CD14-positive monocyte (primary cell): ENCODE measurements around the gene ATP13A3. TPM values are rescaled to one million over a fixed set of nuclear protein-coding genes. Genes with fewer than 3 reads are reported as not detected.
"Not testable (repeated sequence)": the region's sequence is repeated elsewhere in the genome, so short reads cannot be mapped to it uniquely, and the experiment has no call there.

Source experiments
- DNase-seq, 3 donors: peaks; one replicate each; pipeline ENCODE4 v3.0.0-alpha.2; 2011 to 2022
- H2AFZ ChIP-seq: 2 replicates; pipeline ENCODE4 v1.6.0; 2012; ENCODE audit warnings: mild to moderate bottlenecking, low read depth, low read length, inconsistent platforms; ENCODE audit not compliant: insufficient read depth, poor library complexity, severe bottlenecking
- H3K27ac ChIP-seq, 2 donors: 1 replicate in 1 of 2; 2 replicates in 1 of 2; pipeline ENCODE4 v1.5.1; 2012 to 2013; ENCODE audit warnings: low read length in 2 of 2, control low read depth in 1 of 2, inconsistent platforms in 1 of 2, low read depth in 1 of 2, mild to moderate bottlenecking in 1 of 2
- H3K27me3 ChIP-seq, 2 donors: one replicate each; pipeline versions ENCODE4 v1.6.0 to v1.6.1; 2011 to 2013; ENCODE audit warnings: low read length in 2 of 2; ENCODE audit not compliant: control insufficient read depth in 2 of 2, insufficient read depth in 2 of 2
- H3K36me3 ChIP-seq, 2 donors: replicated peaks in 1 of 2; 1 replicate in 1 of 2; 2 replicates in 1 of 2; pipeline versions ENCODE4 v1.5.1 to v1.6.1; 2012 to 2013; ENCODE audit warnings: low read length in 2 of 2, control low read depth in 1 of 2, inconsistent platforms in 1 of 2, mild to moderate bottlenecking in 1 of 2; ENCODE audit not compliant: insufficient read depth in 2 of 2, control insufficient read depth in 1 of 2
- H3K4me1 ChIP-seq, 2 donors: 1 replicate in 1 of 2; 2 replicates in 1 of 2; pipeline versions ENCODE4 v1.5.1 to v1.6.1; 2012 to 2013; ENCODE audit warnings: low read length in 2 of 2, control low read depth in 1 of 2, inconsistent platforms in 1 of 2, mild to moderate bottlenecking in 1 of 2, moderate library complexity in 1 of 2; ENCODE audit not compliant: insufficient read depth in 2 of 2, control insufficient read depth in 1 of 2
- H3K4me2 ChIP-seq: replicated peaks from 2 replicates; pipeline ENCODE3; 2012; ENCODE audit warnings: low read length, moderate library complexity, mild to moderate bottlenecking; ENCODE audit not compliant: poor library complexity, severe bottlenecking; ENCODE audit errors: extremely low read depth
- H3K4me3 ChIP-seq, 3 experiments: fragments of 200-600 bp in 1 of 3; sonication (generic) in 1 of 3; replicated peaks in 1 of 3; 1 replicate in 2 of 3; 2 replicates in 1 of 3; pipeline ENCODE4 v1.5.1; 2011 to 2013; ENCODE audit warnings: low read length in 3 of 3, mild to moderate bottlenecking in 3 of 3, control low read depth in 2 of 3, low read depth in 2 of 3, inconsistent platforms in 1 of 3, moderate library complexity in 1 of 3
- H3K79me2 ChIP-seq: 2 replicates; pipeline ENCODE4 v1.6.0; 2012; ENCODE audit warnings: mild to moderate bottlenecking, control low read depth, inconsistent platforms, low read length, moderate library complexity; ENCODE audit not compliant: insufficient read depth
- H3K9ac ChIP-seq: 2 replicates; pipeline ENCODE4 v1.6.0; 2017; ENCODE audit warnings: low read length, mild to moderate bottlenecking; ENCODE audit not compliant: insufficient read depth, poor library complexity, severe bottlenecking
- H3K9me3 ChIP-seq, 2 donors: replicated peaks in 1 of 2; 1 replicate in 1 of 2; 2 replicates in 1 of 2; pipeline versions ENCODE4 v1.5.1 to v1.6.1; 2012 to 2013; ENCODE audit warnings: low read length in 2 of 2, control low read depth in 1 of 2; ENCODE audit not compliant: control insufficient read depth in 1 of 2, insufficient read depth in 1 of 2
- H4K20me1 ChIP-seq: 2 replicates; pipeline ENCODE4 v1.6.0; 2012; ENCODE audit warnings: mild to moderate bottlenecking, low read length, control low read depth, moderate library complexity; ENCODE audit not compliant: insufficient read depth
- H3K27ac Mint-ChIP-seq, 7 donors: one replicate each; pipeline ENCODE4 v1.8.0; 2020; ENCODE audit warnings: mild to moderate bottlenecking in 7 of 7, mixed read lengths in 7 of 7, moderate library complexity in 6 of 7, inconsistent platforms in 2 of 7
- H3K27me3 Mint-ChIP-seq, 3 donors: one replicate each; pipeline ENCODE4 v1.8.0; 2021 to 2022; ENCODE audit warnings: low read depth in 3 of 3, mild to moderate bottlenecking in 3 of 3, mixed read lengths in 3 of 3, moderate library complexity in 3 of 3, inconsistent platforms in 1 of 3
- H3K36me3 Mint-ChIP-seq, 2 donors: one replicate each; pipeline ENCODE4 v1.8.0; 2020; ENCODE audit warnings: mixed read lengths in 2 of 2, inconsistent platforms in 1 of 2, mild to moderate bottlenecking in 1 of 2
- H3K4me1 Mint-ChIP-seq: one replicate; pipeline ENCODE4 v1.8.0; 2020; ENCODE audit warnings: mild to moderate bottlenecking, mixed read lengths
- H3K4me3 Mint-ChIP-seq, 2 donors: one replicate each; pipeline ENCODE4 v1.8.0; 2020; ENCODE audit warnings: mild to moderate bottlenecking in 2 of 2, mixed read lengths in 2 of 2, moderate library complexity in 1 of 2
- H3K9me3 Mint-ChIP-seq, 7 donors: one replicate each; pipeline ENCODE4 v1.8.0; 2020 to 2022; ENCODE audit warnings: mixed read lengths in 7 of 7, mild to moderate bottlenecking in 6 of 7, moderate library complexity in 6 of 7, inconsistent platforms in 2 of 7
- CTCF ChIP-seq: fragments of 200-600 bp; IDR thresholded peaks from one replicate; pipeline ENCODE4 v1.8.0; 2022; ENCODE audit warnings: antibody characterized with exemption, mild to moderate bottlenecking
- WGBS: methylation state at CpG from one replicate; pipeline ENCODE4 v1.1.5; 2013; ENCODE audit warnings: missing lambda C conversion rate; ENCODE audit not compliant: insufficient coverage; 5-methylcytosine and 5-hydroxymethylcytosine counted together
- intact Hi-C, 2 donors: fragments of 100-400 bp; cut with micrococcal nuclease; formaldehyde crosslinking; loops; one replicate each; pipeline versions ENCODE4 v1.15.0 to v1.15.1; 2023
- polyA plus RNA-seq, 3 donors: library from polyadenylated mRNA; depleted of rRNA in 1 of 3; unstranded in 2 of 3; stranded (reverse) in 1 of 3; fragments of 300-500 nt in 2 of 3; fragments of >200 nt in 1 of 3; fragmentation: Illumina TruSeq in 2 of 3; gene quantifications; 1 replicate in 2 of 3; 2 replicates in 1 of 3; pipeline ENCODE4 v1.2.3, GENCODE V29; 2012 to 2021

The ATP13A3 gene
- polyA plus RNA-seq, 3 donors, result 4.7 to 19.5 (median 5.2) TPM

DNA sequence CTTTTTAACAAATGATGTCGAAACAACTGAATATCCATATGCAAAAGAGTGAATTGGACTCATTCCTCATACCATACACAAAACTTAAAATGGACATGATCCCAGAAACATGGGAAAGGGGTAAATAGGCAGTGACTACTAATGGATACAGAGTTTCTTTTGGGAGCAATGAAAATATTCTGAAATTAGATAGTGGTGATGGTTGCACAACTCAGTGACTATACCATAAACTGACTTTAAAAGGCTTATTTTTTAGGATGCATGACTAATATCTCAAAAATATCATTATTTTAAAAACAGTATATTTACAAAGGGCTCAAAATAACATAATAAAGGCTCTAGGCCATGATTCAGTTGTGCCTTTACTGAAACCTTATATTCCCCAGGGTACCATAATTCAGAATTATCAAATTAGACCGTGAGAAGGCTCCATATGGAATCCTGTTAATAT is 16.3 kb upstream of the ATP13A3 start:
- intact Hi-C loops, result no loop called here
- Histone ChIP-seq H3K27me3 (no peaks in the 10 kb centered on the region), H3K79me2 (no peaks in the 10 kb centered on the region), H3K9ac (no peak overlapping the region), H2AFZ (no peak overlapping the region), H3K9me3 (no peaks in the 10 kb centered on the region), H4K20me1 (no peaks in the 10 kb centered on the region), H3K27ac (no peak overlapping the region), H3K4me3 (no peak overlapping the region), H3K4me1 (peaks cover 6 to 10% of the 10 kb centered on the region in 2 donors), H3K4me2 (no peak overlapping the region), H3K36me3 (no peaks in the 10 kb centered on the region)
- Mint-ChIP-seq H3K4me1 (peaks cover 12% of the 10 kb centered on the region), H3K27me3 (peaks cover 0 to 3% (median 2%) of the 10 kb centered on the region in 3 donors), H3K9me3 (peaks cover 0 to 3% (median 0%) of the 10 kb centered on the region in 7 donors), H3K27ac (no peak overlapping the region), H3K36me3 (peaks cover 2 to 8% of the 10 kb centered on the region in 2 donors), H3K4me3 (no peak overlapping the region)
- no peak for TF ChIP-seq CTCF
- 100% methylated on average over 1 of the region's 2 CpGs for WGBS
- DNase-seq, result no peak

DNA sequence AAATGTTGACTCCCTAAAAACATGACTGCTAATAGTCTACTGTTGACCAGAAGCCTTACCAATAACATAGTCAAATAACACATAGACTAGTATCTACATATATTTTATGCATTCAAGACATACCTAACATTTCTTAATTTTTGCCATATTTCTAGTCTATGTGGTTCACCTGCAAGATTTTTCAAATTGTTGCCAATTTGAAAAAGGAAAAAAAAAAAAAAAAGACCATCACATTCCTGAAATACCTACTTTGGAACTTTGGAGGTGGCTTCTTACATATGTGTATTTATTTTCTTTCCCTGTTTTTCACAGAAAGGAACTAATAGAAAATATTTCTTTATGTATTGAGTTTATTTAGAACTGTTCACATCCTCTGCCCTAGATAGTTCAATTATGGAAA is 13.4 kb upstream of the ATP13A3 start:
- Mint-ChIP-seq H3K4me1 (peaks cover 26% of the 10 kb centered on the region), H3K9me3 (peaks cover 0 to 3% (median 0%) of the 10 kb centered on the region in 7 donors), H3K27ac (no peak overlapping the region), H3K4me3 (no peak overlapping the region), H3K27me3 (peaks cover 0 to 1% (median 0%) of the 10 kb centered on the region in 3 donors), H3K36me3 (peaks cover 2 to 3% of the 10 kb centered on the region in 2 donors)
- no peaks in the 10 kb centered on the region for H3K9me3 ChIP-seq
- H3K79me2 ChIP-seq, result no peaks in the 10 kb centered on the region
- no peak for TF ChIP-seq CTCF
- no peak overlapping the region for H3K4me2 ChIP-seq
- no peaks in the 10 kb centered on the region for H4K20me1 ChIP-seq
- no peaks in the 10 kb centered on the region for H3K27me3 ChIP-seq
- intact Hi-C loops, result no loop called here
- no peaks in the 10 kb centered on the region for H3K36me3 ChIP-seq
- no peak overlapping the region for H2AFZ ChIP-seq
- no peak overlapping the region for H3K9ac ChIP-seq
- DNase-seq, result no peak
- H3K4me1 ChIP-seq, result peaks cover 21 to 27% of the 10 kb centered on the region in 2 donors
- no peak overlapping the region for H3K4me3 ChIP-seq
- H3K27ac ChIP-seq, result no peak overlapping the region

- H3K36me3 Mint-ChIP-seq, DNase-seq, H3K4me2 ChIP-seq, H3K9ac ChIP-seq, H3K9me3 Mint-ChIP-seq, H4K20me1 ChIP-seq, H3K9me3 ChIP-seq, H2AFZ ChIP-seq, H3K36me3 ChIP-seq, H3K79me2 ChIP-seq, H3K27me3 ChIP-seq, H3K27ac Mint-ChIP-seq, H3K4me3 ChIP-seq, intact Hi-C loops, H3K27me3 Mint-ChIP-seq, H3K27ac ChIP-seq, H3K4me3 Mint-ChIP-seq: not testable (repeated sequence)
- H3K4me1 ChIP-seq, result peaks cover 27 to 30% of the 10 kb centered on the region in 2 donors
- WGBS, result 100% methylated on average over 2 of the region's 6 CpGs
- H3K4me1 Mint-ChIP-seq, result peaks cover 30% of the 10 kb centered on the region
Observed at GRCh38 chr3:194499516-194499915, 12.7 kb upstream of the ATP13A3 start.
